ENCODE results near the gene KLF3. TPM values are rescaled to one million over a fixed set of nuclear protein-coding genes. Genes with fewer than 3 reads are reported as not detected.
A peak's percentile ranks its signal among the peaks of the same experiment; 100 is the strongest.

KLF3 gene
- total RNA-seq: 100 to 1,000 TPM; 203 to 204 TPM
- polyA plus RNA-seq (2013, experiment 1 of 2): 69.9 TPM
- polyA plus RNA-seq (2013, experiment 2 of 2): 94.2 TPM
- 11.2 to 483 (median 184) reads per million in 172 experiments for total RNA-seq

DNA sequence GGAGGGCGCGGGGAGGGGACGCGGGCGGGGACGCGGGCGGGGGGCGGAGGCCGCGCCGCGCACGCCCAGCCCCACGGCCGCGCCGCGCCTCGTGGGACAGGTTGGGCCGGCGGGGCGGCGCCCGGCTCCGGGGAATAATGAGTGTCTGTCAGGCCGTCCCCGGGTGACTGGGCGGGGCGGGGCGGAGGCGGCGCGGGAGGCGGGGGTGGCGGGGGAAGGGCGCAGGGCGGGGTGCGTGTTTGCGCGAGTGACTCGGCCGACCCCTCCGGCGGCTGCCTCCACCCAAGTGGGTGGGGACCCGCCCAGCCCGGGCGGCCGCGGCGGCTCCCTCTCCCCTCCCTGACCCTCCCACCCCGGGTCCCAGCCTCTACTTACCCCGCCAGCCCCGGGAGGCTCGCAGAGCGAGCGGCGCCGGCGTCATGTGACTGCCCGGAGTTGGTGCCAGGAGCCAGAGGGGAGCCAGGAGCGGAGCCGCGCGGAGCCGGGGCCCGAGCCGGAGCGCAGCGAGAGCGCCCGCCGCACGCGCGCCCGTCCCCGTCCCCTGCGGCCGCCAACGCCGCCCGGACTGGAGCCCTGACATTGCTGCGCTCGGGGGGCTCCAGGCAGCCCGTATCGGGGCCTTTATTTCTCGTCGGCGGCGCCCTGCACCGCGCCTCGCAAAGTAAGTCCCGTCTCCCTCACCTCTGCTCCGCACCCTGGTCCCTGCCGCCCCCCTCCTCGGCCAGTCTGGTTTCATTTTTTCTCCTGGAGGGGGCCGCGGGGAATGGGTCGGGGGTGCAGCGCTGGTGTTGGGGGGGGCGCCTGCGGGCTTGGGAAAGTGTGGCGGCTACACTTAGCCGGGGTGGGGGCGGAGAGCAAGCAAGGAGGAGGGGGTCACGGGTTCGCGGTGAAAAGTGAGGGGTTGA, at the start of gene KLF3:
TSS of gene KLF3 (plus strand) at position 399 of the 905 bp plus-strand sequence. CDS start 16,427 bp downstream, outside the sequence.
- intact Hi-C loops (cut with DNase I, micrococcal nuclease): loop anchor here (1.0 to 10.0 kb wide), 5 partner anchors 9 to 979 kb away; partner anchors contain the start of genes RELL1 (in 1 of the 2) and WDR19 (in 1 of the 2)
- peak within 1 kb of the TSS; percentile 99 for H3K4me3 Mint-ChIP-seq
- CTCF ChIA-PET: no interaction called here
- ATAC-seq (ENCODE audit: poor library complexity) (peak; percentile 63), DNase-seq (peak; percentile 87 to 98 (median 94))
- peaks cover 65% of the 10 kb centered on the region for H3K4me1 Mint-ChIP-seq (ENCODE audit: low read depth)
- Histone ChIP-seq H3K27ac (ENCODE audit: low read depth in 1 of 2, low read length in 2 of 2) (peak within 1 kb of the TSS; percentile 82 to 94), H3K9me3 (ENCODE audit: control insufficient read depth in 1 of 2, insufficient read depth in 1 of 2, low read length in 2 of 2) (no peaks in the 10 kb centered on the region), H3K4me3 (ENCODE audit: low read length) (peak within 1 kb of the TSS; percentile 89), H3K4me1 (ENCODE audit: insufficient read depth, low read length) (peaks cover 39% of the 10 kb centered on the region), H3K36me3 (ENCODE audit: insufficient read depth, low read length) (peaks cover 2% of the 10 kb centered on the region), H3K27me3 (ENCODE audit: control insufficient read depth in 1 of 2, insufficient read depth in 2 of 2, low read length in 2 of 2) (no peaks in the 10 kb centered on the region)
- peak within 1 kb of the TSS; percentile 91 for H3K27ac Mint-ChIP-seq
- peaks cover 27% of the 10 kb centered on the region for H3K36me3 Mint-ChIP-seq (ENCODE audit: low read depth)
- TF ChIP-seq, protein P1, sequence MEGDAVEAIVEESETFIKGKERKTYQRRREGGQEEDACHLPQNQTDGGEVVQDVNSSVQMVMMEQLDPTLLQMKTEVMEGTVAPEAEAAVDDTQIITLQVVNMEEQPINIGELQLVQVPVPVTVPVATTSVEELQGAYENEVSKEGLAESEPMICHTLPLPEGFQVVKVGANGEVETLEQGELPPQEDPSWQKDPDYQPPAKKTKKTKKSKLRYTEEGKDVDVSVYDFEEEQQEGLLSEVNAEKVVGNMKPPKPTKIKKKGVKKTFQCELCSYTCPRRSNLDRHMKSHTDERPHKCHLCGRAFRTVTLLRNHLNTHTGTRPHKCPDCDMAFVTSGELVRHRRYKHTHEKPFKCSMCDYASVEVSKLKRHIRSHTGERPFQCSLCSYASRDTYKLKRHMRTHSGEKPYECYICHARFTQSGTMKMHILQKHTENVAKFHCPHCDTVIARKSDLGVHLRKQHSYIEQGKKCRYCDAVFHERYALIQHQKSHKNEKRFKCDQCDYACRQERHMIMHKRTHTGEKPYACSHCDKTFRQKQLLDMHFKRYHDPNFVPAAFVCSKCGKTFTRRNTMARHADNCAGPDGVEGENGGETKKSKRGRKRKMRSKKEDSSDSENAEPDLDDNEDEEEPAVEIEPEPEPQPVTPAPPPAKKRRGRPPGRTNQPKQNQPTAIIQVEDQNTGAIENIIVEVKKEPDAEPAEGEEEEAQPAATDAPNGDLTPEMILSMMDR (IDR thresholded peaks at IDR 0.05): no peak
- H3K9me3 Mint-ChIP-seq: no peaks in the 10 kb centered on the region
- POLR2A ChIA-PET: interaction anchor here (0.7 to 5.3 kb wide), 9 partner anchors 9 to 344 kb away, joined by 3 to 64 read pairs (median 11); no protein-coding TSS in a partner anchor
- H3K27me3 Mint-ChIP-seq: no peaks in the 10 kb centered on the region

GRCh38 chr4:38614231-38614630, 49.8 kb upstream of the KLF3 start:
- Mint-ChIP-seq H3K4me3 (no peak overlapping the region), H3K27me3 (no peaks in the 10 kb centered on the region), H3K27ac (no peak overlapping the region), H3K4me1 (ENCODE audit: low read depth) (peaks cover 45% of the 10 kb centered on the region), H3K36me3 (ENCODE audit: low read depth) (no peaks in the 10 kb centered on the region), H3K9me3 (no peaks in the 10 kb centered on the region)
- Histone ChIP-seq H3K4me1 (ENCODE audit: insufficient read depth, low read length) (peaks cover 25% of the 10 kb centered on the region), H3K9me3 (ENCODE audit: control insufficient read depth in 1 of 2, insufficient read depth in 1 of 2, low read length in 2 of 2) (no peaks in the 10 kb centered on the region), H3K27ac (ENCODE audit: low read depth in 1 of 2, low read length in 2 of 2) (no peak overlapping the region), H3K27me3 (ENCODE audit: control insufficient read depth in 1 of 2, insufficient read depth in 2 of 2, low read length in 2 of 2) (no peaks in the 10 kb centered on the region), H3K36me3 (ENCODE audit: insufficient read depth, low read length) (no peaks in the 10 kb centered on the region), H3K4me3 (ENCODE audit: low read length) (no peak overlapping the region)
- ATAC-seq (ENCODE audit: poor library complexity) (no peak), DNase-seq (no peak)
- intact Hi-C loops (cut with DNase I, micrococcal nuclease): no loop called here
- TF ChIP-seq, protein P1 (IDR thresholded peaks at IDR 0.05): no peak
- CTCF ChIA-PET: no interaction called here
- POLR2A ChIA-PET: no interaction called here

DNA sequence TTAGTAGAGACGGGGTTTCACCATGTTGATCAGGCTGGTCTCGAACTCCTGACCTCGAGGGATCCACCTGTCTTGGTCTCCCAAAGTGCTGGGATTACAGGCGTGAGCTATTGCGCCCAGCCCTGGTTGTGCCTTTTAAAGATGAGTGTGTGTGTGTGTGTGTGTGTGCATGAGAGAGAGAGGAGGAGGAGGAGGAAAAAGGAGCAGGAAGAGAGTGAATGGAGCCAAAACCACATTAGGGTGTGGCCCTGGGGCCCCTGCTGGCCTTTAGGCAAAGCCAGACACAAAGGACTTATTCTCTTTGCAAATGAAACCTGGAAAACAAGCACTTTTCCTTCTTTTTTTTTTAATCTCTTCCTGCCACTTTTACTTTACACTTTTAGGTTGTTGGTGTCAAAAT, 48.2 kb upstream of the KLF3 start:
- ChIA-PET CTCF (no interaction called here), POLR2A (no interaction called here)
- H3K9me3 Mint-ChIP-seq: no peaks in the 10 kb centered on the region
- no peak overlapping the region for H3K4me3 Mint-ChIP-seq
- H3K27ac Mint-ChIP-seq: no peak overlapping the region
- no peaks in the 10 kb centered on the region for H3K36me3 ChIP-seq (ENCODE audit: insufficient read depth, low read length)
- H3K36me3 Mint-ChIP-seq (ENCODE audit: low read depth): no peaks in the 10 kb centered on the region
- H3K4me1 ChIP-seq (ENCODE audit: insufficient read depth, low read length): peaks cover 13% of the 10 kb centered on the region
- peaks cover 32% of the 10 kb centered on the region for H3K4me1 Mint-ChIP-seq (ENCODE audit: low read depth)
- H3K9me3 ChIP-seq (ENCODE audit: control insufficient read depth in 1 of 2, insufficient read depth in 1 of 2, low read length in 2 of 2): no peaks in the 10 kb centered on the region
- H3K27ac ChIP-seq (ENCODE audit: low read depth in 1 of 2, low read length in 2 of 2): no peak overlapping the region
- ATAC-seq (ENCODE audit: poor library complexity) (no peak), DNase-seq (no peak)
- H3K4me3 ChIP-seq (ENCODE audit: low read length): no peak overlapping the region
- H3K27me3 Mint-ChIP-seq: no peaks in the 10 kb centered on the region
- no peaks in the 10 kb centered on the region for H3K27me3 ChIP-seq (ENCODE audit: control insufficient read depth in 1 of 2, insufficient read depth in 2 of 2, low read length in 2 of 2)
- TF ChIP-seq, protein P1 (IDR thresholded peaks at IDR 0.05): no peak
- intact Hi-C loops (cut with DNase I, micrococcal nuclease): no loop called here

Measured in CD4-positive, alpha-beta T cell (primary cell).